GM12878 (cell line): ENCODE measurements around the gene APLN. TPM values are rescaled to one million over a fixed set of nuclear protein-coding genes. Genes with fewer than 3 reads are reported as not detected.

Experiments used
- ZNF217 ChIP-seq: fragments of 450-650 bp; IDR thresholded peaks from 2 replicates; pipeline ENCODE4 v1.6.1; 2017; ENCODE audit warnings: antibody characterized with exemption, mild to moderate bottlenecking
- polyA plus RNA-seq, 11 experiments: library from polyadenylated mRNA; depleted of rRNA in 4 of 11; unstranded in 6 of 11; stranded (reverse) in 5 of 11; fragments of >200 nt; fragmentation: Nextera tagmentation in 4 of 11; fragmentation: Illumina TruSeq in 1 of 11; extraction: Ambion mirVana in 4 of 11; extraction: Trizol in 1 of 11; gene quantifications; 1 replicate in 1 of 11; 2 replicates in 10 of 11; pipeline versions ENCODE4 v1.2.1 to v1.2.3, GENCODE V29; 2011 to 2016; ENCODE audit warnings: inconsistent platforms in 2 of 11, missing spikeins in 2 of 11, low read depth in 1 of 11
- total RNA-seq, 4 experiments: library from RNA; depleted of rRNA in 3 of 4; stranded (reverse); fragments of >200 nt in 3 of 4; fragmentation: Illumina TruSeq in 1 of 4; extraction: Trizol in 1 of 4; gene quantifications; 2 replicates each; pipeline versions ENCODE4 v1.2.1 to v1.2.3, GENCODE V29; 2013 to 2021
- TF ChIP-seq, protein P1 (sequence below): fragments of 450-650 bp; IDR thresholded peaks from 2 replicates; pipeline ENCODE4 v1.6.1; 2016; ENCODE audit warnings: mild to moderate bottlenecking, moderate library complexity, borderline replicate concordance
- TF ChIP-seq, protein P2 (sequence below): IDR thresholded peaks from 2 replicates; pipeline ENCODE4 v1.6.1; 2012; ENCODE audit warnings: improper control_type of control experiment, low read depth, low read length; ENCODE audit not compliant: insufficient replicate concordance

Gene APLN
- total and polyA plus RNA-seq, 10 of the 15 experiments (the other 5 are each of a cell fraction or from before 2014, with no cell fraction given), result 0.31 TPM; not detected in 9

DNA sequence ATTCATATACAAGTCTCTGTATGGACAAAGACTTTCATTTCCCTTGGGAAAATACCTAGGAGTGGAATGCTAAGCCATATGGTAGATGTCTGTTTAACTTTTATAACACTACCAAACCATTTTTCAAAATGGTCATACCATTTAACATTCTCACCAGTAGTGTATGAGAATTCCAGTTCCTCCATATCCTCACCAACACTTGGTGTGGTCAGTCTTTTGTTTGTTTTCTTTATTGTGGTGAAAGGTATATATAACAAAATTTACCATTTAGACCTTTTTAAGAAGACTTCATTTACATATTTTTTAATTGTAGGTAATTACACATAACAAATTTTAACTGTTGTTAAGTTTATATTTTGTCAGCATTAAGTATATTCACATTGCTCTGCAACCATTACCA lies 12.7 kb upstream of the APLN start (continued):
- TF ChIP-seq, protein P1, sequence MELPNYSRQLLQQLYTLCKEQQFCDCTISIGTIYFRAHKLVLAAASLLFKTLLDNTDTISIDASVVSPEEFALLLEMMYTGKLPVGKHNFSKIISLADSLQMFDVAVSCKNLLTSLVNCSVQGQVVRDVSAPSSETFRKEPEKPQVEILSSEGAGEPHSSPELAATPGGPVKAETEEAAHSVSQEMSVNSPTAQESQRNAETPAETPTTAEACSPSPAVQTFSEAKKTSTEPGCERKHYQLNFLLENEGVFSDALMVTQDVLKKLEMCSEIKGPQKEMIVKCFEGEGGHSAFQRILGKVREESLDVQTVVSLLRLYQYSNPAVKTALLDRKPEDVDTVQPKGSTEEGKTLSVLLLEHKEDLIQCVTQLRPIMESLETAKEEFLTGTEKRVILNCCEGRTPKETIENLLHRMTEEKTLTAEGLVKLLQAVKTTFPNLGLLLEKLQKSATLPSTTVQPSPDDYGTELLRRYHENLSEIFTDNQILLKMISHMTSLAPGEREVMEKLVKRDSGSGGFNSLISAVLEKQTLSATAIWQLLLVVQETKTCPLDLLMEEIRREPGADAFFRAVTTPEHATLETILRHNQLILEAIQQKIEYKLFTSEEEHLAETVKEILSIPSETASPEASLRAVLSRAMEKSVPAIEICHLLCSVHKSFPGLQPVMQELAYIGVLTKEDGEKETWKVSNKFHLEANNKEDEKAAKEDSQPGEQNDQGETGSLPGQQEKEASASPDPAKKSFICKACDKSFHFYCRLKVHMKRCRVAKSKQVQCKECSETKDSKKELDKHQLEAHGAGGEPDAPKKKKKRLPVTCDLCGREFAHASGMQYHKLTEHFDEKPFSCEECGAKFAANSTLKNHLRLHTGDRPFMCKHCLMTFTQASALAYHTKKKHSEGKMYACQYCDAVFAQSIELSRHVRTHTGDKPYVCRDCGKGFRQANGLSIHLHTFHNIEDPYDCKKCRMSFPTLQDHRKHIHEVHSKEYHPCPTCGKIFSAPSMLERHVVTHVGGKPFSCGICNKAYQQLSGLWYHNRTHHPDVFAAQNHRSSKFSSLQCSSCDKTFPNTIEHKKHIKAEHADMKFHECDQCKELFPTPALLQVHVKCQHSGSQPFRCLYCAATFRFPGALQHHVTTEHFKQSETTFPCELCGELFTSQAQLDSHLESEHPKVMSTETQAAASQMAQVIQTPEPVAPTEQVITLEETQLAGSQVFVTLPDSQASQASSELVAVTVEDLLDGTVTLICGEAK, result no peak
- TF ChIP-seq, protein P2, sequence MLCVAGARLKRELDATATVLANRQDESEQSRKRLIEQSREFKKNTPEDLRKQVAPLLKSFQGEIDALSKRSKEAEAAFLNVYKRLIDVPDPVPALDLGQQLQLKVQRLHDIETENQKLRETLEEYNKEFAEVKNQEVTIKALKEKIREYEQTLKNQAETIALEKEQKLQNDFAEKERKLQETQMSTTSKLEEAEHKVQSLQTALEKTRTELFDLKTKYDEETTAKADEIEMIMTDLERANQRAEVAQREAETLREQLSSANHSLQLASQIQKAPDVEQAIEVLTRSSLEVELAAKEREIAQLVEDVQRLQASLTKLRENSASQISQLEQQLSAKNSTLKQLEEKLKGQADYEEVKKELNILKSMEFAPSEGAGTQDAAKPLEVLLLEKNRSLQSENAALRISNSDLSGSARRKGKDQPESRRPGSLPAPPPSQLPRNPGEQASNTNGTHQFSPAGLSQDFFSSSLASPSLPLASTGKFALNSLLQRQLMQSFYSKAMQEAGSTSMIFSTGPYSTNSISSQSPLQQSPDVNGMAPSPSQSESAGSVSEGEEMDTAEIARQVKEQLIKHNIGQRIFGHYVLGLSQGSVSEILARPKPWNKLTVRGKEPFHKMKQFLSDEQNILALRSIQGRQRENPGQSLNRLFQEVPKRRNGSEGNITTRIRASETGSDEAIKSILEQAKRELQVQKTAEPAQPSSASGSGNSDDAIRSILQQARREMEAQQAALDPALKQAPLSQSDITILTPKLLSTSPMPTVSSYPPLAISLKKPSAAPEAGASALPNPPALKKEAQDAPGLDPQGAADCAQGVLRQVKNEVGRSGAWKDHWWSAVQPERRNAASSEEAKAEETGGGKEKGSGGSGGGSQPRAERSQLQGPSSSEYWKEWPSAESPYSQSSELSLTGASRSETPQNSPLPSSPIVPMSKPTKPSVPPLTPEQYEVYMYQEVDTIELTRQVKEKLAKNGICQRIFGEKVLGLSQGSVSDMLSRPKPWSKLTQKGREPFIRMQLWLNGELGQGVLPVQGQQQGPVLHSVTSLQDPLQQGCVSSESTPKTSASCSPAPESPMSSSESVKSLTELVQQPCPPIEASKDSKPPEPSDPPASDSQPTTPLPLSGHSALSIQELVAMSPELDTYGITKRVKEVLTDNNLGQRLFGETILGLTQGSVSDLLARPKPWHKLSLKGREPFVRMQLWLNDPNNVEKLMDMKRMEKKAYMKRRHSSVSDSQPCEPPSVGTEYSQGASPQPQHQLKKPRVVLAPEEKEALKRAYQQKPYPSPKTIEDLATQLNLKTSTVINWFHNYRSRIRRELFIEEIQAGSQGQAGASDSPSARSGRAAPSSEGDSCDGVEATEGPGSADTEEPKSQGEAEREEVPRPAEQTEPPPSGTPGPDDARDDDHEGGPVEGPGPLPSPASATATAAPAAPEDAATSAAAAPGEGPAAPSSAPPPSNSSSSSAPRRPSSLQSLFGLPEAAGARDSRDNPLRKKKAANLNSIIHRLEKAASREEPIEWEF, result no peak
- no peak for TF ChIP-seq ZNF217
